NCI-H1694 treated with DMSO at 0.1 percent for 48 hours (cell line): ENCODE results near the gene CALHM6.

Experiments used
- DNase-seq: peaks from one replicate; lab custom pipeline; 2025; lab: John Stamatoyannopoulos, UW

Gene CALHM6

GRCh38 chr6:116461331-116461931, at the start of gene CALHM6:
CALHM6 (plus strand) TSS chr6:116461375; CDS start chr6:116461930, 555 bp downstream.
- DNase-seq: no peak

GRCh38 chr6:116412270-116412669, 48.9 kb upstream of the CALHM6 start:
- DNase-seq: no peak

GRCh38 chr6:116413357-116413756, 47.8 kb upstream of the CALHM6 start:
- DNase-seq: no peak

- DNase-seq: no peak
Measured at GRCh38 chr6:116417661-116418060, 43.5 kb upstream of the CALHM6 start.

- no peak for DNase-seq
Measured at GRCh38 chr6:116419069-116419786, 41.9 kb upstream of the CALHM6 start.

GRCh38 chr6:116420341-116420740, 40.8 kb upstream of the CALHM6 start:
- DNase-seq: no peak

- DNase-seq: no peak
Measured at GRCh38 chr6:116422238-116422637, 38.9 kb upstream of the CALHM6 start.

GRCh38 chr6:116424001-116424400, 37.2 kb upstream of the CALHM6 start:
- no peak for DNase-seq

- no peak for DNase-seq
Measured at GRCh38 chr6:116426551-116426950, 34.6 kb upstream of the CALHM6 start.

GRCh38 chr6:116429111-116429510, 32.1 kb upstream of the CALHM6 start:
- DNase-seq: no peak

- no peak for DNase-seq
Measured at GRCh38 chr6:116430860-116431259, 30.3 kb upstream of the CALHM6 start.

GRCh38 chr6:116431964-116432595, 29.1 kb upstream of the CALHM6 start:
- no peak for DNase-seq

- DNase-seq: no peak
Measured at GRCh38 chr6:116433206-116433712, 27.9 kb upstream of the CALHM6 start.

- no peak for DNase-seq
Measured at GRCh38 chr6:116434056-116434725, 27.0 kb upstream of the CALHM6 start.

- DNase-seq: no peak
Measured at GRCh38 chr6:116436586-116436985, 24.6 kb upstream of the CALHM6 start.

- no peak for DNase-seq
Measured at GRCh38 chr6:116437656-116438055, 23.5 kb upstream of the CALHM6 start.

GRCh38 chr6:116438590-116439448, 22.4 kb upstream of the CALHM6 start:
- DNase-seq: no peak

GRCh38 chr6:116439522-116440051, 21.6 kb upstream of the CALHM6 start:
- no peak for DNase-seq

GRCh38 chr6:116443105-116443504, 18.1 kb upstream of the CALHM6 start:
- no peak for DNase-seq

- DNase-seq: peak; percentile 18
Measured at GRCh38 chr6:116444092-116444491, 17.1 kb upstream of the CALHM6 start.

GRCh38 chr6:116444575-116444974, 16.6 kb upstream of the CALHM6 start:
- no peak for DNase-seq
